ENCODE results near the gene AGFG2.

AGFG2 gene

DNA sequence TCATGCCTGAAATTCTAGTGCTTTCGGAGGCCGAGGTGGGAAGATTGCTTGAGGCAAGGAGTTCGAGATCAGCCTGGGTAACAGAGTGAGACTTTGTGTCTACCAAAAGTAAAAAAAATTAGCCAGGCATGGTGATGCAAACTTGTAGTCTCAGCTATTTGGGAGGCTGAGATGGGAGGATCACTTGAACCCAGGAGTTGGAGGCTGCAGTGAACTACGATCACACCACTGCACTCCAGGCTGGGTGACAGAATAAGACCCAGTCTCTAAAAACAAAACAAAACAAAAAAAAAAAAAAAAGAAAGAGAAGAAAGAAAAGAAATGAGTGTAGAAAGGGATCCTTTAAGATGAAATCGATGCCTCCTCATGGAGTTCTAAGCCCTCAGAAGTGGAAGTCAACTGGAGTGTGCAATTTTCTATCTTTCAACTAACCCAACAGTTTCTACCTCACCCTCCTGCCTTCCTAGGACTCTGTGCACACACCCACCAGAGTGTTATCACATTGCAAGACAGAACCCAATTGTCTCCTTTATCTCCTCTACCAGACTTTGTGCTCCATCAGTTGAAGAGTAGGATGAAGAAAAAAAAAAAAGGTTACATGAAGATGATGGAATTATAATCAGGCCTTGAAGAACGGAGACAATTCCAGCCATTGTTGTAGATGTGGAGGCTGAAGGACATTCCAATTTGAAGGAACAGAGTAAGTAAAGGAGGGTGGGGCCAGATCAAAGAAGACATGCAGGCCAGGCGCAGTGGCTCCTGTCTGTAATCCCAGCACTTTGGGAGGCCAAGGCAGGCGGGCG, 28.4 kb upstream of the AGFG2 start:
- TF ChIP-seq, protein P1, sequence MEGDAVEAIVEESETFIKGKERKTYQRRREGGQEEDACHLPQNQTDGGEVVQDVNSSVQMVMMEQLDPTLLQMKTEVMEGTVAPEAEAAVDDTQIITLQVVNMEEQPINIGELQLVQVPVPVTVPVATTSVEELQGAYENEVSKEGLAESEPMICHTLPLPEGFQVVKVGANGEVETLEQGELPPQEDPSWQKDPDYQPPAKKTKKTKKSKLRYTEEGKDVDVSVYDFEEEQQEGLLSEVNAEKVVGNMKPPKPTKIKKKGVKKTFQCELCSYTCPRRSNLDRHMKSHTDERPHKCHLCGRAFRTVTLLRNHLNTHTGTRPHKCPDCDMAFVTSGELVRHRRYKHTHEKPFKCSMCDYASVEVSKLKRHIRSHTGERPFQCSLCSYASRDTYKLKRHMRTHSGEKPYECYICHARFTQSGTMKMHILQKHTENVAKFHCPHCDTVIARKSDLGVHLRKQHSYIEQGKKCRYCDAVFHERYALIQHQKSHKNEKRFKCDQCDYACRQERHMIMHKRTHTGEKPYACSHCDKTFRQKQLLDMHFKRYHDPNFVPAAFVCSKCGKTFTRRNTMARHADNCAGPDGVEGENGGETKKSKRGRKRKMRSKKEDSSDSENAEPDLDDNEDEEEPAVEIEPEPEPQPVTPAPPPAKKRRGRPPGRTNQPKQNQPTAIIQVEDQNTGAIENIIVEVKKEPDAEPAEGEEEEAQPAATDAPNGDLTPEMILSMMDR (IDR thresholded peaks at IDR 0.05; ENCODE audit: low read depth, low read length) = no peak
- no peaks in the 10 kb centered on the region for H3K27me3 ChIP-seq
- DNase-seq = no peak

DNA sequence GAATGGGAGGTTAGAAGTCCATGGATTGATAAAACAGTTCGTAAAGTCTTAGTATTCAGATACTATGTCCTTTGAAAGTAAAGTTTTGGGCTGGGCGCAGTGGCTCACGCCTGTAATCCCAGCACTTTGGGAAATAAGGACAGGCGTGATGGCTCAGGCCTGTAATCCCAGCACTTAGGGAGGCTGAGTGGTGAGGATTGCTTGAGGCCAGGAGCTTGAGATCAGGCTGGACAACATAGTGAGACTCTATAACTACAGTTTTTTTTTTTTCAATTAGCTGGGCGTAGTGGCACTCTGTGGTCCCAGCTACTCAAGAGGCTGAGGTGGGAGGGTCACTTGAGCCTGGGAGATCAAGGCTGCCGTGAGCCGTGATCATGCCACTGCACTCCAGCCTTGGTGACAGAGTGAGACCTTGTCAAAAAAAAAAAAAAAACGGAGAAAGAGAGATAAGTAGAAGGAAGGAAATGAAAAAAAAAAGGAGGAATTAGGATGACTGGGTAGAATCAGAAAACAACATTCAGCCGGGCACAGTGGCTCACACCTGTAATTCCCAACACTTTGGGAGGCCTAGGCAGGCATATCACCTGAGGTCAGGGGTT, 25.7 kb upstream of the AGFG2 start:
- TF ChIP-seq, protein P1 (IDR thresholded peaks at IDR 0.05; ENCODE audit: low read depth, low read length) = no peak
- Histone ChIP-seq H3K27me3 (no peaks in the 10 kb centered on the region), H3K9me3 (no peaks in the 10 kb centered on the region), H3K4me1 (no peaks in the 10 kb centered on the region; the same call in 1 of the 2 replicates), H3K36me3 (no peaks in the 10 kb centered on the region), H3K4me3 (ENCODE audit: low read depth, low read length) (no peak overlapping the region)
- no peak for DNase-seq

More for the DNA sequence above, 28.4 kb upstream of the AGFG2 start:
- H3K9me3 ChIP-seq = no peaks in the 10 kb centered on the region
- H3K36me3 ChIP-seq = no peaks in the 10 kb centered on the region
- H3K4me1 ChIP-seq = no peaks in the 10 kb centered on the region; the same call in 1 of the 2 replicates
- no peak overlapping the region for H3K4me3 ChIP-seq (ENCODE audit: low read depth, low read length)

DNA sequence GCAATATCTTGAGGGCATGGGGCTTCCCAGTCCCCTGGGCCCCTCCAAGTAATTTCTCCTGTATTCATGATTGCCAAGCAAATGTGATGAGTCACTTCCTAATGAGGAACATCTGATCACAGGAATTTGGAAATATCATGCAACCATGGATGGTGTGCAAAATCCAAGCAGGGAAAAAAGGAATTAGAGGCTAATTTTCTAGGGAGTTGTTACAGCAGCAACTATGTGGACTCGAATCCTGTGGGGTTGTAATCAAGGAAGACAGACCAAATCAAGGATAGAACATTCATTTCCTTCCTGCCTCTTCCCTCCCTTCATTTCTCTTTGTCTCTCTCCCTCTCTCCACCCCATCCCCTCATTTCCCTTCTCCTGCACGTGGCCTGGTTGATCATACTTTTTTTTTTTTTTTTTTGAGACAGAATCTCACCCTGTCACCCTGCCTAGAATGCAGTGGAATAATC, 23.9 kb upstream of the AGFG2 start:
- Histone ChIP-seq H3K9me3 (no peaks in the 10 kb centered on the region), H3K36me3 (no peaks in the 10 kb centered on the region), H3K27me3 (no peaks in the 10 kb centered on the region), H3K4me3 (ENCODE audit: low read depth, low read length) (no peak overlapping the region), H3K4me1 (no peaks in the 10 kb centered on the region; the same call in 1 of the 2 replicates)
- no peak for DNase-seq
- TF ChIP-seq, protein P1 (IDR thresholded peaks at IDR 0.05; ENCODE audit: low read depth, low read length) = no peak

DNA sequence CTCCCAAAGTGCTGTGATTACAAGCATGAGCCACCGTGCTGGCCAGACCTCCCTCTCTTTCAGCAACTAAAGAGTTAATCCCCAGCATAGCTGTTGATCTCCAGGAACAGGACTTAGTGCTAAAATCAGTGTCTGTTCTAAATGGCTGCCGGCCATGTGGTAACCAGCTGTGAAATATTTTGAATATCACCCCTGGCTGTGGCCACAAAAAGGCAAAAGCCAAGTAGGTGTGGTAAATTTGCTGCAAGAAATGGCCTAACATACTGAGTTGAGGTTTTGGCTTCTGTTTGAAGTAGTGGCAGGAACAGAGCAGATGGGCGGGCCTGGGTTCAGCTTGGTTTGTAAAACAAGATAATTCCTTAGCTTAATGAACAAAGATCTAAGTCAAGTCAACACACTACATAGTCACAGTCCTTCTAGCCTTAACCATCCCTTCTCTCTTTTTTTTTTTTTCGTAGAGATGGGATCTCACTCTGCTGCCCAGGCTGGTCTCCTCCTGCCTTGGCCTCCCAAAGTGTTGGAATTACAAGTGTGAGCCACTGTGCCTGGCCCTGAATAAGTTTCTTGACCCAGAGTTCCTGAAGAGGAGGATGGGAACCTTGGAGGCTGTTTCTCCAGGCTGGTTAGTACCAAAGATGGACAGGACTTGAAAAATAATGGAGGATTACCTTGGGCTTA, 22.7 kb upstream of the AGFG2 start:
- H3K4me1 ChIP-seq = no peaks in the 10 kb centered on the region; the same call in 1 of the 2 replicates
- H3K27me3 ChIP-seq = no peaks in the 10 kb centered on the region
- no peaks in the 10 kb centered on the region for H3K36me3 ChIP-seq
- no peaks in the 10 kb centered on the region for H3K9me3 ChIP-seq
- DNase-seq = no peak
- H3K4me3 ChIP-seq (ENCODE audit: low read depth, low read length) = no peak overlapping the region
- TF ChIP-seq, protein P1 (IDR thresholded peaks at IDR 0.05; ENCODE audit: low read depth, low read length) = no peak

DNA sequence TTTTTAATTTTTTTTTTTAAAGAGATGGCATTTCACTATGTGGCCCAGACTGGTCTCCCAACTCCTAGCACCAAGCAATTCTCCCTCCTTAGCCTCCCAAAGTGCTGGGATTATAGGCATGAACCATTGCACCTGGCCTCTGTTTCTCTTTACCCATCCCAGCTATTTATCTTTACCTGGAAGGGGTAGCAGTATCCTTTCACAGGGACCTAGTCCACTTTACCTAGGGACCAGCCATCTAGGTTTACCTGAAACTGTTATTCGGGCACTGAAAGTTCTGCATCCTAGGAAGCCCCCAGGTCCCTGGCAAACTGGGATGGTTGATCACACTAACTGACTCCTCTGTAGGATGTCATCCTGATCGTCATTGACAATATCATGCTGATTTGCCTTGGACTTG, 21.7 kb upstream of the AGFG2 start:
- H3K27me3 ChIP-seq = no peaks in the 10 kb centered on the region
- TF ChIP-seq, protein P1 (IDR thresholded peaks at IDR 0.05; ENCODE audit: low read depth, low read length) = no peak
- no peaks in the 10 kb centered on the region for H3K36me3 ChIP-seq
- no peaks in the 10 kb centered on the region for H3K9me3 ChIP-seq
- H3K4me1 ChIP-seq = no peaks in the 10 kb centered on the region; the same call in 1 of the 2 replicates
- no peak for DNase-seq
- H3K4me3 ChIP-seq (ENCODE audit: low read depth, low read length) = no peak overlapping the region
